Measurements from ENCODE around the gene AMOT. TPM values are rescaled to one million over a fixed set of nuclear protein-coding genes. Genes with fewer than 3 reads are reported as not detected.

AMOT gene
- total RNA-seq, 1 donor from 2014 or later = 88.3 TPM

DNA sequence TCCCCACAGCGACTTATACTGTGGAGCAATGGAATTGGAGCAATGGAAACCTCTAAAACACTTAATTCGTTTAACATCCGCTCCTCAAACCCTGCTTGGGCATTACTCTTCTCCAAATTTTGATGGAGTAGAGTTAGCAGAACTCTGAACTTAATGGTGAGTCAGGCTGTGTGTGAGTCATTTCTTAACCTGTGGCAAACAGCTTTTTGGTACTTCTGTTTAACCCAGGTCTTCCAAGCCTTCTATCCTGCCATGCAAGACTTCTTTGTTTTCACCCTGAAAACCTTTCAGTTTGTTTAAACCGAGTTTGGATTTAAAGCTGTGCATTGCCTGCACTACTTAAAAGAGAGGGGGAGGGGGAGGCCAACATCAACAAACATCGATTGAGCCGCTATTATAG, 3.6 kb upstream of the AMOT start:
- TF ChIP-seq, protein P1, sequence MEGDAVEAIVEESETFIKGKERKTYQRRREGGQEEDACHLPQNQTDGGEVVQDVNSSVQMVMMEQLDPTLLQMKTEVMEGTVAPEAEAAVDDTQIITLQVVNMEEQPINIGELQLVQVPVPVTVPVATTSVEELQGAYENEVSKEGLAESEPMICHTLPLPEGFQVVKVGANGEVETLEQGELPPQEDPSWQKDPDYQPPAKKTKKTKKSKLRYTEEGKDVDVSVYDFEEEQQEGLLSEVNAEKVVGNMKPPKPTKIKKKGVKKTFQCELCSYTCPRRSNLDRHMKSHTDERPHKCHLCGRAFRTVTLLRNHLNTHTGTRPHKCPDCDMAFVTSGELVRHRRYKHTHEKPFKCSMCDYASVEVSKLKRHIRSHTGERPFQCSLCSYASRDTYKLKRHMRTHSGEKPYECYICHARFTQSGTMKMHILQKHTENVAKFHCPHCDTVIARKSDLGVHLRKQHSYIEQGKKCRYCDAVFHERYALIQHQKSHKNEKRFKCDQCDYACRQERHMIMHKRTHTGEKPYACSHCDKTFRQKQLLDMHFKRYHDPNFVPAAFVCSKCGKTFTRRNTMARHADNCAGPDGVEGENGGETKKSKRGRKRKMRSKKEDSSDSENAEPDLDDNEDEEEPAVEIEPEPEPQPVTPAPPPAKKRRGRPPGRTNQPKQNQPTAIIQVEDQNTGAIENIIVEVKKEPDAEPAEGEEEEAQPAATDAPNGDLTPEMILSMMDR (IDR thresholded peaks at IDR 0.05; ENCODE audit: partially characterized antibody, unreplicated experiment) = no peak
- Mint-ChIP-seq H3K36me3 (ENCODE audit: unreplicated experiment) (no peaks in the 10 kb centered on the region), H3K27me3 (ENCODE audit: unreplicated experiment) (peaks cover 1% of the 10 kb centered on the region), H3K27ac (ENCODE audit: unreplicated experiment) (no peak overlapping the region), H3K4me1 (ENCODE audit: low read depth, unreplicated experiment) (peaks cover 24% of the 10 kb centered on the region), H3K9me3 (ENCODE audit: unreplicated experiment) (peaks cover 8% of the 10 kb centered on the region), H3K4me3 (ENCODE audit: unreplicated experiment) (no peak overlapping the region)
- no peak for DNase-seq

DNA sequence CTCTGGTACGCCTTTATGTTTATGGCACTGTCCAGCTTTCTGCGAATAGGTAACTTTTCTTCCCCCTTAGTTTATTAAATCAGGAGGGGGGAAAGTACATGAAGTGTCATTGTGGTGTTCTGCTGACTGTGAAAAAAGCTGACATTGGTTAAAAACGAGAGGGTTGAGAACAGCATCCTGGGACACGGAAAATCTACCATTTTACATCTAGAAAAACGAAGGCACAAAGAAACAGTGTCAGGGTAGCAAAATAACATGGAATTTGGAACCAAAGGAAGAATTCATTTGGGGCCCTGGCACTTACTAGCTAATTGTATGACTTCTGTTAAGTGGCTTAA, 1.2 kb upstream of the AMOT start:
- DNase-seq = no peak
- peaks cover 8% of the 10 kb centered on the region for H3K9me3 Mint-ChIP-seq (ENCODE audit: unreplicated experiment)
- peak overlapping the region; percentile 59 for H3K27ac Mint-ChIP-seq (ENCODE audit: unreplicated experiment)
- peaks cover 1% of the 10 kb centered on the region for H3K27me3 Mint-ChIP-seq (ENCODE audit: unreplicated experiment)
- TF ChIP-seq, protein P1 (IDR thresholded peaks at IDR 0.05; ENCODE audit: partially characterized antibody, unreplicated experiment) = no peak
- H3K36me3 Mint-ChIP-seq (ENCODE audit: unreplicated experiment) = no peaks in the 10 kb centered on the region
- peak overlapping the region; percentile 65 for H3K4me3 Mint-ChIP-seq (ENCODE audit: unreplicated experiment)
- peaks cover 26% of the 10 kb centered on the region for H3K4me1 Mint-ChIP-seq (ENCODE audit: low read depth, unreplicated experiment)

DNA sequence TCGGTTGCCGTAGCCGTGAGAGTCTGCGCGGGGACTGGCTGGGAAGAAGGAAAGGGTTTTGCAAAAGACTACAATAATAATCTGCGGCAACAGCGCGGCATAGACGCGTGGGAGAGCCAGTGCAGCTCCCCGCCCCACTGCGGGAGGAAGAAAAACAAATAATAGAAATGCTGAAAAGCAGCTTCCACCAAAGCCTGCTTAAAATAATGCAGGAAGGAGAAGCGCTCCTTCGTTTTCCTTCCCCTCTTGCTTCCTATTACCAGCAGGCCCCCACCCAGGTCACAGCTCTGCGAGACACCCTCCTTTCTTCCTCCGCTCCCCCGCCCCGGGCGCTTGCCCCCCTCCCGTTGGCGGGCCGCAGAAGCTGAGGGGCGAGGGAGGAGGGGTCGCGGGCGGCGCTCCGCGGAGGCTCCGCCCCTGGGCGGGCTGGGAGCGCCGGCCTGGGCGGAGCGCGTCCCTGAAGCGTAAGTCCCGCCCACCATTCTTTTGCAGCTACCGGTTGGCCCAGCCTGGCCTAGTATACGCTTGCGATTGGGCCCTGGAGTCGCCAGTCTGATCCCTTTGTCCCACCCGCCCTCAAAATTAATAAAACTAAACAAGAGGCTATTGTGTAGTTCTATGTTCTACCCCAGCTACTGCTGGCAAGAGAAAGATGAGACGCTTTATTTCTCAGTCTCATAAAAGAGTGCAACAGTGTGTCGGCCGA, 636 bp upstream of the AMOT start:
- Mint-ChIP-seq H3K27me3 (ENCODE audit: unreplicated experiment) (peaks cover 1% of the 10 kb centered on the region), H3K9me3 (ENCODE audit: unreplicated experiment) (peaks cover 8% of the 10 kb centered on the region), H3K27ac (ENCODE audit: unreplicated experiment) (peak overlapping the region; percentile 96), H3K36me3 (ENCODE audit: unreplicated experiment) (no peaks in the 10 kb centered on the region), H3K4me3 (ENCODE audit: unreplicated experiment) (peak overlapping the region; percentile 95), H3K4me1 (ENCODE audit: low read depth, unreplicated experiment) (peaks cover 28% of the 10 kb centered on the region)
- DNase-seq = peak; percentile 79
- TF ChIP-seq, protein P1 (IDR thresholded peaks at IDR 0.05; ENCODE audit: partially characterized antibody, unreplicated experiment) = no peak

DNA sequence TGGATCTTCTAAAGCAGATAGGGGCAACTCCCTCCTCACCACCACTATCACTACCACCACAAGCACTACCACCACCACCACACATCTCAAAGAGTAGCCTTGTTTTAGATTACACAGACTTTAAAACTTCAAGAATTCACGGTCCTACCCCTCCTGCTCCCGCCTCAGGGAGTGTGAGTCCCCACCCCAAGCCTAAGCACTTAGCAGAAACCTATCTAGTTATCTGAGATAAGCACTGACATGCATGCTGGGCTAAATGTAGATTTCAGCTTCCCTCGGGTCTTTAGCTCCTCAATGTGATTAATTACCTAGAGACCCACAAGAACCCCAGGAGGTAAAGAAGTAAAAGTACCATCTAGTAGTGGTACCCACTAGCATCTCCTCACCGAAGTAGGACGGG, 775 bp downstream of the AMOT start:
- TF ChIP-seq, protein P1 (IDR thresholded peaks at IDR 0.05; ENCODE audit: partially characterized antibody, unreplicated experiment) = no peak
- peaks cover 1% of the 10 kb centered on the region for H3K27me3 Mint-ChIP-seq (ENCODE audit: unreplicated experiment)
- H3K9me3 Mint-ChIP-seq (ENCODE audit: unreplicated experiment) = peaks cover 8% of the 10 kb centered on the region
- H3K4me3 Mint-ChIP-seq (ENCODE audit: unreplicated experiment) = peak overlapping the region; percentile 95
- peak overlapping the region; percentile 62 for H3K27ac Mint-ChIP-seq (ENCODE audit: unreplicated experiment)
- H3K4me1 Mint-ChIP-seq (ENCODE audit: low read depth, unreplicated experiment) = peaks cover 22% of the 10 kb centered on the region
- DNase-seq = no peak
- no peaks in the 10 kb centered on the region for H3K36me3 Mint-ChIP-seq (ENCODE audit: unreplicated experiment)

DNA sequence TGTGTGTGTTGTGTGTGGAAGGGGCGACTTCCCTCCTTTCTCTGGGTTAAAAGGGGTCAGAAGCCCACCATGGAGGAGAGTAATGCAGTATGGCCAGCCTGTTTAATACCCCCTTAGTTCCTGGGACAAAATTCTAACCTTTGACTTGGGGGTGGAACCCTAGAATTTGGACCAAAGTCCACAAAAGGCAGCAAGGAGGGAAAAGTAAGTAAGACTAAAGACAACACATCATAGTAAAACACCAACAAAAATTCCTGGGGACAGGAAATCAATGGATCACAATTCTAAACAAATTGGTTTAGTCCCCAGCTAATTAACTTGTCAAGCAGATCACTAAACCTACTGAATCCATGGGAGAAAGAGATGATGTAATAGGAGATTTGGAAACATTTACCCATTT, 3.1 kb downstream of the AMOT start:
- H3K4me3 Mint-ChIP-seq (ENCODE audit: unreplicated experiment) = peak overlapping the region; percentile 95
- no peaks in the 10 kb centered on the region for H3K36me3 Mint-ChIP-seq (ENCODE audit: unreplicated experiment)
- DNase-seq = no peak
- H3K27ac Mint-ChIP-seq (ENCODE audit: unreplicated experiment) = no peak overlapping the region
- H3K9me3 Mint-ChIP-seq (ENCODE audit: unreplicated experiment) = peaks cover 7% of the 10 kb centered on the region
- H3K27me3 Mint-ChIP-seq (ENCODE audit: unreplicated experiment) = peaks cover 1% of the 10 kb centered on the region
- H3K4me1 Mint-ChIP-seq (ENCODE audit: low read depth, unreplicated experiment) = peaks cover 27% of the 10 kb centered on the region
- TF ChIP-seq, protein P1 (IDR thresholded peaks at IDR 0.05; ENCODE audit: partially characterized antibody, unreplicated experiment) = no peak

Data from glutamatergic neuron (in vitro differentiated cells).